Naive thymus-derived CD4-positive, alpha-beta T cell (primary cell): ENCODE data around the gene CABP4. TPM values are rescaled to one million over a fixed set of nuclear protein-coding genes. Genes with fewer than 3 reads are reported as not detected.
A peak's percentile ranks its signal among the peaks of the same experiment; 100 is the strongest.

Experiments
- ATAC-seq: fragments of 150-1000 bp; cut with Tn5 transposase; 2 replicates; pipeline ENCODE4 v1.10.0; 2021; ENCODE audit warnings: mild to moderate bottlenecking, moderate library complexity
- CTCF ChIA-PET: fragments of 350-600 bp; sonication (Branson Sonifier 250); formaldehyde crosslinking; loops from one replicate; lab custom pipeline; 2021; ENCODE audit warnings: antibody characterized with exemption; lab: Charles Lee
- POLR2A ChIA-PET: fragments of 350-600 bp; sonication (Branson Sonifier 250); formaldehyde crosslinking; loops from one replicate; lab custom pipeline; 2021; ENCODE audit warnings: antibody characterized with exemption, inconsistent platforms; lab: Charles Lee
- DNase-seq, 9 donors: peaks; one replicate each; pipeline versions ENCODE4 v3.0.0 to v3.0.0-alpha.2; 2020 to 2022; ENCODE audit warnings: mixed read lengths in 1 of 9
- H3K27ac ChIP-seq: one replicate; pipeline ENCODE4 v1.7.0; 2013; ENCODE audit warnings: mild to moderate bottlenecking, low read depth, low read length, moderate library complexity
- H3K27me3 ChIP-seq, 2 donors: one replicate each; pipeline ENCODE4 v1.7.0; 2013; ENCODE audit warnings: low read length in 2 of 2, mild to moderate bottlenecking in 2 of 2, moderate library complexity in 2 of 2; ENCODE audit not compliant: control insufficient read depth in 2 of 2, insufficient read depth in 2 of 2
- H3K36me3 ChIP-seq, 3 experiments: 1 replicate in 2 of 3; 2 replicates in 1 of 3; pipeline ENCODE4 v1.7.0; 2013; ENCODE audit warnings: low read length in 3 of 3, mild to moderate bottlenecking in 3 of 3, moderate library complexity in 1 of 3; ENCODE audit not compliant: insufficient read depth in 3 of 3, control insufficient read depth in 2 of 3
- H3K4me1 ChIP-seq, 2 donors: one replicate each; pipeline ENCODE4 v1.7.0; 2013; ENCODE audit warnings: low read length in 2 of 2, mild to moderate bottlenecking in 2 of 2, moderate library complexity in 1 of 2; ENCODE audit not compliant: control insufficient read depth in 2 of 2, insufficient read depth in 2 of 2
- H3K4me3 ChIP-seq: 2 replicates; pipeline ENCODE4 v1.7.0; 2013; ENCODE audit warnings: mild to moderate bottlenecking, low read length
- H3K9me3 ChIP-seq, 3 experiments: 1 replicate in 2 of 3; 2 replicates in 1 of 3; pipeline ENCODE4 v1.7.0; 2013; ENCODE audit warnings: low read length in 3 of 3; ENCODE audit not compliant: control insufficient read depth in 2 of 3
- H3K27ac Mint-ChIP-seq, 9 donors: one replicate each; pipeline ENCODE4 v1.8.0; 2020 to 2022; ENCODE audit warnings: mixed read lengths in 9 of 9, mild to moderate bottlenecking in 8 of 9, moderate library complexity in 5 of 9, inconsistent platforms in 2 of 9
- H3K27me3 Mint-ChIP-seq, 5 donors: one replicate each; pipeline ENCODE4 v1.8.0; 2021 to 2022; ENCODE audit warnings: mixed read lengths in 5 of 5, mild to moderate bottlenecking in 1 of 5
- H3K36me3 Mint-ChIP-seq, 5 donors: one replicate each; pipeline ENCODE4 v1.8.0; 2020 to 2022; ENCODE audit warnings: mixed read lengths in 5 of 5, mild to moderate bottlenecking in 3 of 5, inconsistent platforms in 1 of 5
- H3K4me1 Mint-ChIP-seq, 7 donors: one replicate each; pipeline ENCODE4 v1.8.0; 2020 to 2022; ENCODE audit warnings: mixed read lengths in 7 of 7, mild to moderate bottlenecking in 3 of 7, inconsistent platforms in 1 of 7
- H3K4me3 Mint-ChIP-seq, 10 donors: one replicate each; pipeline ENCODE4 v1.8.0; 2020 to 2022; ENCODE audit warnings: mild to moderate bottlenecking in 10 of 10, mixed read lengths in 10 of 10, moderate library complexity in 6 of 10, inconsistent platforms in 2 of 10
- H3K9me3 Mint-ChIP-seq, 11 donors: one replicate each; pipeline ENCODE4 v1.8.0; 2020 to 2022; ENCODE audit warnings: mixed read lengths in 11 of 11, mild to moderate bottlenecking in 4 of 11, inconsistent platforms in 1 of 11, moderate library complexity in 1 of 11
- intact Hi-C, 2 donors: fragments of 100-400 bp; cut with micrococcal nuclease; formaldehyde crosslinking; loops; one replicate each; pipeline ENCODE4 v1.15.1; 2023
- polyA plus RNA-seq, 2 donors: library from polyadenylated mRNA; unstranded; fragments of 300-500 nt; fragmentation: Illumina TruSeq; gene quantifications; one replicate each; pipeline ENCODE4 v1.2.3, GENCODE V29; 2021
- total RNA-seq, 6 experiments: library from RNA in 5 of 6; stranded (reverse) in 5 of 6; gene quantifications; 1 replicate in 5 of 6; 2 replicates in 1 of 6; pipeline ENCODE4 v1.2.3 and lab custom pipeline; 2021 to 2026

The CABP4 gene
- total and polyA plus RNA-seq, 7 experiments from 2014 or later, result 1.2 to 17.1 (median 2.9) TPM

GRCh38 chr11:67411785-67412152 is 43.4 kb upstream of the CABP4 start:
- no peaks in the 10 kb centered on the region for H3K9me3 ChIP-seq
- H3K4me3 Mint-ChIP-seq, result peak overlapping the region in 8 of 10 donors; percentile 43 to 100 (median 74)
- ChIA-PET CTCF (interaction anchor here (0.9 to 2.5 kb wide), 4 partner anchors 9 to 71 kb away, joined by 3 to 21 read pairs (median 4); partner anchors contain the start of genes AIP, PPP1CA, PTPRCAP and TBC1D10C), POLR2A (interaction anchor here (0.7 to 31.8 kb wide), 16 partner anchors 9 to 794 kb away, joined by 3 to 1530 read pairs (median 6); partner anchors contain the start of genes AIP, CABP4, POLD4 and PPP1CA)
- H3K4me3 ChIP-seq, result no peak overlapping the region
- DNase-seq (no peak), ATAC-seq (no peak)
- peaks cover 84 to 94% of the 10 kb centered on the region in 2 donors for H3K4me1 ChIP-seq
- H3K27ac Mint-ChIP-seq, result peak overlapping the region in 7 of 9 donors; percentile 84 to 98 (median 92)
- no peaks in the 10 kb centered on the region for H3K9me3 Mint-ChIP-seq
- peaks cover 0 to 33% (median 8%) of the 10 kb centered on the region in 5 donors for H3K36me3 Mint-ChIP-seq
- peaks cover 55 to 93% (median 74%) of the 10 kb centered on the region in 7 donors for H3K4me1 Mint-ChIP-seq
- intact Hi-C loops, result loop anchor here in 1 of 2 donors (1.0 kb wide), 1 partner anchor 8 kb away; no protein-coding TSS in a partner anchor
- H3K36me3 ChIP-seq, result peaks cover 0 to 5% (median 0%) of the 10 kb centered on the region in 3 experiments
- peak overlapping the region; percentile 87 for H3K27ac ChIP-seq
- H3K27me3 ChIP-seq, result no peaks in the 10 kb centered on the region
- peaks cover 0 to 19% (median 0%) of the 10 kb centered on the region in 5 donors for H3K27me3 Mint-ChIP-seq

GRCh38 chr11:67412495-67413179 is 42.5 kb upstream of the CABP4 start:
- peaks cover 48 to 92% (median 71%) of the 10 kb centered on the region in 7 donors for H3K4me1 Mint-ChIP-seq
- H3K9me3 ChIP-seq, result no peaks in the 10 kb centered on the region
- H3K27me3 ChIP-seq, result no peaks in the 10 kb centered on the region
- peaks cover 0 to 25% (median 3%) of the 10 kb centered on the region in 5 donors for H3K36me3 Mint-ChIP-seq
- ChIA-PET POLR2A (interaction anchor here (0.7 to 31.8 kb wide), 17 partner anchors 8 to 144 kb away, joined by 3 to 1530 read pairs (median 6); partner anchors contain the start of genes AIP, POLD4, PPP1CA and PTPRCAP), CTCF (interaction anchor here (0.9 to 2.5 kb wide), 4 partner anchors 10 to 70 kb away, joined by 3 to 21 read pairs (median 4); partner anchors contain the start of genes AIP, PPP1CA, PTPRCAP and TBC1D10C)
- intact Hi-C loops, result no loop called here
- DNase-seq (no peak), ATAC-seq (no peak)
- H3K27ac Mint-ChIP-seq, result peak overlapping the region in 8 of 9 donors; percentile 32 to 98 (median 92)
- H3K27ac ChIP-seq, result peak overlapping the region; percentile 35
- H3K4me1 ChIP-seq, result peaks cover 84 to 92% of the 10 kb centered on the region in 2 donors
- no peak overlapping the region for H3K4me3 ChIP-seq
- H3K27me3 Mint-ChIP-seq, result peaks cover 0 to 23% (median 0%) of the 10 kb centered on the region in 5 donors
- H3K4me3 Mint-ChIP-seq, result peak overlapping the region in 8 of 10 donors; percentile 21 to 100 (median 62)
- H3K36me3 ChIP-seq, result peaks cover 0 to 5% (median 0%) of the 10 kb centered on the region in 3 experiments
- H3K9me3 Mint-ChIP-seq, result no peaks in the 10 kb centered on the region

- CTCF ChIA-PET, result interaction anchor here (1.3 to 2.5 kb wide), 3 partner anchors 11 to 26 kb away, joined by 4 to 21 read pairs (median 5); partner anchors contain the start of genes PPP1CA, PTPRCAP and TBC1D10C
- H3K27ac ChIP-seq, result peak overlapping the region; percentile 35
- no peak overlapping the region for H3K4me3 ChIP-seq
- Mint-ChIP-seq H3K4me1 (peaks cover 42 to 92% (median 70%) of the 10 kb centered on the region in 7 donors), H3K27me3 (peaks cover 0 to 23% (median 0%) of the 10 kb centered on the region in 5 donors), H3K9me3 (no peaks in the 10 kb centered on the region), H3K27ac (peak overlapping the region; percentile 31 to 92 (median 75)), H3K36me3 (peaks cover 0 to 19% (median 2%) of the 10 kb centered on the region in 5 donors), H3K4me3 (peak overlapping the region in 9 of 10 donors; percentile 45 to 100 (median 61))
- peaks cover 0 to 5% (median 0%) of the 10 kb centered on the region in 3 experiments for H3K36me3 ChIP-seq
- no peaks in the 10 kb centered on the region for H3K9me3 ChIP-seq
- POLR2A ChIA-PET, result interaction anchor here (0.6 to 31.8 kb wide), 15 partner anchors 7 to 145 kb away, joined by 3 to 1530 read pairs (median 7); partner anchors contain the start of genes AIP, PITPNM1, POLD4 and PPP1CA
- no peak for DNase-seq
- peaks cover 84 to 92% of the 10 kb centered on the region in 2 donors for H3K4me1 ChIP-seq
- no peak for ATAC-seq
- intact Hi-C loops, result no loop called here
- no peaks in the 10 kb centered on the region for H3K27me3 ChIP-seq
Measured at GRCh38 chr11:67413266-67413849, 41.8 kb upstream of the CABP4 start.

GRCh38 chr11:67415501-67416304 is 39.5 kb upstream of the CABP4 start, which contains the start of gene CARNS1:
CARNS1 (plus strand) TSS chr11:67415678; CDS start chr11:67416200, 522 bp downstream.
- peak within 1 kb of the TSS; percentile 77 for H3K27ac ChIP-seq

GRCh38 chr11:67416416-67417335 is 38.5 kb upstream of the CABP4 start:
- ATAC-seq (peak; percentile 71), DNase-seq (peak in 8 of 9 donors; percentile 61 to 95 (median 92))
- no peaks in the 10 kb centered on the region for H3K9me3 Mint-ChIP-seq
- intact Hi-C loops, result loop anchor here in 1 of 2 donors (1.0 kb wide), 6 partner anchors 7 to 92 kb away; partner anchors contain the start of genes CDK2AP2, PTPRCAP, RPS6KB2 and TMEM134
- ChIA-PET CTCF (interaction anchor here (0.6 to 6.0 kb wide), 4 partner anchors 14 to 178 kb away, joined by 3 to 67 read pairs (median 5); partner anchors contain the start of genes PPP1CA, RAD9A and TBC1D10C), POLR2A (interaction anchor here (0.6 to 31.8 kb wide), 14 partner anchors 17 to 147 kb away, joined by 3 to 1530 read pairs (median 5); partner anchors contain the start of genes AIP, CABP4, CDK2AP2 and CORO1B)
- peak overlapping the region; percentile 51 to 96 (median 90) for H3K4me3 Mint-ChIP-seq
- Histone ChIP-seq H3K4me1 (peaks cover 75 to 78% of the 10 kb centered on the region in 2 donors), H3K27ac (peak overlapping the region; percentile 77), H3K27me3 (no peaks in the 10 kb centered on the region), H3K9me3 (no peaks in the 10 kb centered on the region), H3K4me3 (peak overlapping the region; percentile 46), H3K36me3 (no peaks in the 10 kb centered on the region)
- peaks cover 39 to 82% (median 62%) of the 10 kb centered on the region in 7 donors for H3K4me1 Mint-ChIP-seq
- H3K27ac Mint-ChIP-seq, result peak overlapping the region; percentile 42 to 100 (median 98)
- H3K27me3 Mint-ChIP-seq, result peaks cover 0 to 25% (median 0%) of the 10 kb centered on the region in 5 donors
- H3K36me3 Mint-ChIP-seq, result peaks cover 0 to 6% (median 0%) of the 10 kb centered on the region in 5 donors

More at GRCh38 chr11:67415501-67416304, 39.5 kb upstream of the CABP4 start, which contains the start of gene CARNS1:
- no peak for DNase-seq
- H3K27me3 ChIP-seq, result no peaks in the 10 kb centered on the region
- CTCF ChIA-PET, result interaction anchor here (0.6 to 6.0 kb wide), 3 partner anchors 13 to 177 kb away, joined by 3 to 67 read pairs (median 3); partner anchors contain the start of genes PPP1CA, TBC1D10C and TMEM134
- intact Hi-C loops, result no loop called here
- H3K4me3 ChIP-seq, result peak within 1 kb of the TSS; percentile 46
- H3K27me3 Mint-ChIP-seq, result peaks cover 0 to 25% (median 0%) of the 10 kb centered on the region in 5 donors
- H3K27ac Mint-ChIP-seq, result peak within 1 kb of the TSS; percentile 18 to 100 (median 98)
- H3K4me3 Mint-ChIP-seq, result peak within 1 kb of the TSS; percentile 44 to 99 (median 90)
- peaks cover 43 to 87% (median 67%) of the 10 kb centered on the region in 7 donors for H3K4me1 Mint-ChIP-seq
- peaks cover 81 to 84% of the 10 kb centered on the region in 2 donors for H3K4me1 ChIP-seq
- H3K9me3 Mint-ChIP-seq, result no peaks in the 10 kb centered on the region
- H3K9me3 ChIP-seq, result no peaks in the 10 kb centered on the region
- POLR2A ChIA-PET, result interaction anchor here (1.4 to 31.8 kb wide), 6 partner anchors 18 to 92 kb away, joined by 5 to 1530 read pairs (median 132); partner anchors contain the start of genes AIP, CDK2AP2, POLD4 and PPP1CA
- no peak for ATAC-seq
- no peaks in the 10 kb centered on the region for H3K36me3 ChIP-seq
- H3K36me3 Mint-ChIP-seq, result peaks cover 0 to 9% (median 0%) of the 10 kb centered on the region in 5 donors
